Naive thymus-derived CD4-positive, alpha-beta T cell (primary cell): ENCODE data around the gene CABCOCO1. TPM values are rescaled to one million over a fixed set of nuclear protein-coding genes. Genes with fewer than 3 reads are reported as not detected.
"Not testable (repeated sequence)": the region's sequence is repeated elsewhere in the genome, so short reads cannot be mapped to it uniquely, and the experiment has no call there.

Source experiments
- ATAC-seq: fragments of 150-1000 bp; cut with Tn5 transposase; 2 replicates; pipeline ENCODE4 v1.10.0; 2021; ENCODE audit warnings: mild to moderate bottlenecking, moderate library complexity
- CTCF ChIA-PET: fragments of 350-600 bp; sonication (Branson Sonifier 250); formaldehyde crosslinking; loops from one replicate; lab custom pipeline; 2021; ENCODE audit warnings: antibody characterized with exemption; lab: Charles Lee
- POLR2A ChIA-PET: fragments of 350-600 bp; sonication (Branson Sonifier 250); formaldehyde crosslinking; loops from one replicate; lab custom pipeline; 2021; ENCODE audit warnings: antibody characterized with exemption, inconsistent platforms; lab: Charles Lee
- DNase-seq, 9 donors: peaks; one replicate each; pipeline versions ENCODE4 v3.0.0 to v3.0.0-alpha.2; 2020 to 2022; ENCODE audit warnings: mixed read lengths in 1 of 9
- H3K27ac ChIP-seq: one replicate; pipeline ENCODE4 v1.7.0; 2013; ENCODE audit warnings: mild to moderate bottlenecking, low read depth, low read length, moderate library complexity
- H3K27me3 ChIP-seq, 2 donors: one replicate each; pipeline ENCODE4 v1.7.0; 2013; ENCODE audit warnings: low read length in 2 of 2, mild to moderate bottlenecking in 2 of 2, moderate library complexity in 2 of 2; ENCODE audit not compliant: control insufficient read depth in 2 of 2, insufficient read depth in 2 of 2
- H3K36me3 ChIP-seq, 3 experiments: 1 replicate in 2 of 3; 2 replicates in 1 of 3; pipeline ENCODE4 v1.7.0; 2013; ENCODE audit warnings: low read length in 3 of 3, mild to moderate bottlenecking in 3 of 3, moderate library complexity in 1 of 3; ENCODE audit not compliant: insufficient read depth in 3 of 3, control insufficient read depth in 2 of 3
- H3K4me1 ChIP-seq, 2 donors: one replicate each; pipeline ENCODE4 v1.7.0; 2013; ENCODE audit warnings: low read length in 2 of 2, mild to moderate bottlenecking in 2 of 2, moderate library complexity in 1 of 2; ENCODE audit not compliant: control insufficient read depth in 2 of 2, insufficient read depth in 2 of 2
- H3K4me3 ChIP-seq: 2 replicates; pipeline ENCODE4 v1.7.0; 2013; ENCODE audit warnings: mild to moderate bottlenecking, low read length
- H3K9me3 ChIP-seq, 3 experiments: 1 replicate in 2 of 3; 2 replicates in 1 of 3; pipeline ENCODE4 v1.7.0; 2013; ENCODE audit warnings: low read length in 3 of 3; ENCODE audit not compliant: control insufficient read depth in 2 of 3
- H3K27ac Mint-ChIP-seq, 9 donors: one replicate each; pipeline ENCODE4 v1.8.0; 2020 to 2022; ENCODE audit warnings: mixed read lengths in 9 of 9, mild to moderate bottlenecking in 8 of 9, moderate library complexity in 5 of 9, inconsistent platforms in 2 of 9
- H3K27me3 Mint-ChIP-seq, 5 donors: one replicate each; pipeline ENCODE4 v1.8.0; 2021 to 2022; ENCODE audit warnings: mixed read lengths in 5 of 5, mild to moderate bottlenecking in 1 of 5
- H3K36me3 Mint-ChIP-seq, 5 donors: one replicate each; pipeline ENCODE4 v1.8.0; 2020 to 2022; ENCODE audit warnings: mixed read lengths in 5 of 5, mild to moderate bottlenecking in 3 of 5, inconsistent platforms in 1 of 5
- H3K4me1 Mint-ChIP-seq, 7 donors: one replicate each; pipeline ENCODE4 v1.8.0; 2020 to 2022; ENCODE audit warnings: mixed read lengths in 7 of 7, mild to moderate bottlenecking in 3 of 7, inconsistent platforms in 1 of 7
- H3K4me3 Mint-ChIP-seq, 10 donors: one replicate each; pipeline ENCODE4 v1.8.0; 2020 to 2022; ENCODE audit warnings: mild to moderate bottlenecking in 10 of 10, mixed read lengths in 10 of 10, moderate library complexity in 6 of 10, inconsistent platforms in 2 of 10
- H3K9me3 Mint-ChIP-seq, 11 donors: one replicate each; pipeline ENCODE4 v1.8.0; 2020 to 2022; ENCODE audit warnings: mixed read lengths in 11 of 11, mild to moderate bottlenecking in 4 of 11, inconsistent platforms in 1 of 11, moderate library complexity in 1 of 11
- intact Hi-C, 2 donors: fragments of 100-400 bp; cut with micrococcal nuclease; formaldehyde crosslinking; loops; one replicate each; pipeline ENCODE4 v1.15.1; 2023
- polyA plus RNA-seq, 2 donors: library from polyadenylated mRNA; unstranded; fragments of 300-500 nt; fragmentation: Illumina TruSeq; gene quantifications; one replicate each; pipeline ENCODE4 v1.2.3, GENCODE V29; 2021
- total RNA-seq, 6 experiments: library from RNA in 5 of 6; stranded (reverse) in 5 of 6; gene quantifications; 1 replicate in 5 of 6; 2 replicates in 1 of 6; pipeline ENCODE4 v1.2.3 and lab custom pipeline; 2021 to 2026

Gene CABCOCO1
- total and polyA plus RNA-seq, 7 experiments from 2014 or later, result not detected

GRCh38 chr10:61701706-61702105, 39.0 kb downstream of the CABCOCO1 start:
- Mint-ChIP-seq H3K9me3 (no peaks in the 10 kb centered on the region), H3K27ac (no peak overlapping the region), H3K36me3 (no peaks in the 10 kb centered on the region), H3K27me3 (peaks cover 5 to 11% (median 6%) of the 10 kb centered on the region in 5 donors), H3K4me3 (no peak overlapping the region), H3K4me1 (no peaks in the 10 kb centered on the region)
- intact Hi-C loops, result no loop called here
- Histone ChIP-seq H3K27ac (no peak overlapping the region), H3K9me3 (no peaks in the 10 kb centered on the region), H3K36me3 (no peaks in the 10 kb centered on the region), H3K4me3 (no peak overlapping the region), H3K27me3 (no peaks in the 10 kb centered on the region), H3K4me1 (no peaks in the 10 kb centered on the region)
- CTCF ChIA-PET, result no interaction called here
- POLR2A ChIA-PET, result no interaction called here
- DNase-seq, result no peak
- ATAC-seq, result no peak

- peaks cover 5 to 11% (median 6%) of the 10 kb centered on the region in 5 donors for H3K27me3 Mint-ChIP-seq
- H3K27me3 ChIP-seq, result no peaks in the 10 kb centered on the region
- no peaks in the 10 kb centered on the region for H3K36me3 Mint-ChIP-seq
- DNase-seq, result no peak
- H3K4me1 Mint-ChIP-seq, result no peaks in the 10 kb centered on the region
- no peaks in the 10 kb centered on the region for H3K4me1 ChIP-seq
- H3K4me3 ChIP-seq, result no peak overlapping the region
- CTCF ChIA-PET, result no interaction called here
- H3K4me3 Mint-ChIP-seq, result no peak overlapping the region
- intact Hi-C loops, result no loop called here
- no peaks in the 10 kb centered on the region for H3K9me3 ChIP-seq
- ATAC-seq, result no peak
- POLR2A ChIA-PET, result no interaction called here
- no peak overlapping the region for H3K27ac ChIP-seq
- H3K9me3 Mint-ChIP-seq, result no peaks in the 10 kb centered on the region
- H3K27ac Mint-ChIP-seq, result no peak overlapping the region
- no peaks in the 10 kb centered on the region for H3K36me3 ChIP-seq
Measured at GRCh38 chr10:61702584-61702983, 39.9 kb downstream of the CABCOCO1 start.

- Histone ChIP-seq H3K27me3 (no peaks in the 10 kb centered on the region), H3K4me1 (no peaks in the 10 kb centered on the region), H3K27ac (no peak overlapping the region), H3K9me3 (no peaks in the 10 kb centered on the region), H3K36me3 (no peaks in the 10 kb centered on the region), H3K4me3 (no peak overlapping the region)
- no peaks in the 10 kb centered on the region for H3K9me3 Mint-ChIP-seq
- ATAC-seq, result no peak
- H3K36me3 Mint-ChIP-seq, result no peaks in the 10 kb centered on the region
- H3K27ac Mint-ChIP-seq, result no peak overlapping the region
- intact Hi-C loops, result no loop called here
- peaks cover 0 to 12% (median 8%) of the 10 kb centered on the region in 5 donors for H3K27me3 Mint-ChIP-seq
- no peak for DNase-seq
- no peak overlapping the region for H3K4me3 Mint-ChIP-seq
- ChIA-PET CTCF (no interaction called here), POLR2A (no interaction called here)
- H3K4me1 Mint-ChIP-seq, result no peaks in the 10 kb centered on the region
Measured at GRCh38 chr10:61705022-61705613, 42.4 kb downstream of the CABCOCO1 start.

GRCh38 chr10:61708846-61709245, 46.1 kb downstream of the CABCOCO1 start:
- H3K9me3 ChIP-seq, result no peaks in the 10 kb centered on the region
- no peaks in the 10 kb centered on the region for H3K36me3 ChIP-seq
- DNase-seq (no peak), ATAC-seq (no peak)
- peaks cover 0 to 22% (median 13%) of the 10 kb centered on the region in 5 donors for H3K27me3 Mint-ChIP-seq
- H3K4me1 ChIP-seq, result no peaks in the 10 kb centered on the region
- no peak overlapping the region for H3K4me3 Mint-ChIP-seq
- no peaks in the 10 kb centered on the region for H3K27me3 ChIP-seq
- H3K4me1 Mint-ChIP-seq, result no peaks in the 10 kb centered on the region
- H3K4me3 ChIP-seq, result no peak overlapping the region
- peaks cover 0 to 3% (median 0%) of the 10 kb centered on the region in 11 donors for H3K9me3 Mint-ChIP-seq
- intact Hi-C loops, result no loop called here
- CTCF ChIA-PET, result no interaction called here
- H3K27ac Mint-ChIP-seq, result no peak overlapping the region
- H3K36me3 Mint-ChIP-seq, result no peaks in the 10 kb centered on the region
- POLR2A ChIA-PET, result no interaction called here
- no peak overlapping the region for H3K27ac ChIP-seq

- H3K27ac Mint-ChIP-seq, DNase-seq, H3K36me3 Mint-ChIP-seq, H3K27me3 ChIP-seq, H3K27ac ChIP-seq, H3K36me3 ChIP-seq, H3K9me3 ChIP-seq, ATAC-seq, H3K4me3 ChIP-seq, H3K4me1 Mint-ChIP-seq, intact Hi-C loops, H3K4me3 Mint-ChIP-seq, H3K9me3 Mint-ChIP-seq, CTCF ChIA-PET, POLR2A ChIA-PET, H3K4me1 ChIP-seq: not testable (repeated sequence)
- peaks cover 7 to 39% (median 24%) of the 10 kb centered on the region in 5 donors for H3K27me3 Mint-ChIP-seq
Measured at GRCh38 chr10:61712105-61712504, 49.4 kb downstream of the CABCOCO1 start.

- H3K36me3 ChIP-seq, H3K4me1 Mint-ChIP-seq, H3K4me3 ChIP-seq, H3K9me3 ChIP-seq, H3K4me3 Mint-ChIP-seq, H3K36me3 Mint-ChIP-seq, ATAC-seq, DNase-seq, POLR2A ChIA-PET, H3K27ac ChIP-seq, H3K27ac Mint-ChIP-seq, H3K4me1 ChIP-seq, intact Hi-C loops, H3K27me3 ChIP-seq, CTCF ChIA-PET: not testable (repeated sequence)
- Mint-ChIP-seq H3K27me3 (peaks cover 7 to 37% (median 26%) of the 10 kb centered on the region in 5 donors), H3K9me3 (peaks cover 0 to 11% (median 0%) of the 10 kb centered on the region in 11 donors)
Measured at GRCh38 chr10:61719475-61719874, 56.7 kb downstream of the CABCOCO1 start.

- H3K36me3 ChIP-seq, result no peaks in the 10 kb centered on the region
- H3K4me3 ChIP-seq, result no peak overlapping the region
- POLR2A ChIA-PET, result no interaction called here
- H3K36me3 Mint-ChIP-seq, result peaks cover 0 to 5% (median 0%) of the 10 kb centered on the region in 5 donors
- no peak for DNase-seq
- no peaks in the 10 kb centered on the region for H3K9me3 ChIP-seq
- no peaks in the 10 kb centered on the region for H3K4me1 Mint-ChIP-seq
- H3K27me3 Mint-ChIP-seq, result peaks cover 3 to 37% (median 28%) of the 10 kb centered on the region in 5 donors
- no peaks in the 10 kb centered on the region for H3K27me3 ChIP-seq
- no peak overlapping the region for H3K27ac ChIP-seq
- H3K4me3 Mint-ChIP-seq, result no peak overlapping the region
- CTCF ChIA-PET, result no interaction called here
- ATAC-seq, result no peak
- H3K27ac Mint-ChIP-seq, result no peak overlapping the region
- peaks cover 0 to 8% (median 0%) of the 10 kb centered on the region in 11 donors for H3K9me3 Mint-ChIP-seq
- intact Hi-C loops, result no loop called here
- H3K4me1 ChIP-seq, result no peaks in the 10 kb centered on the region
Measured at GRCh38 chr10:61719906-61720305, 57.2 kb downstream of the CABCOCO1 start.
